ENCODE results near the gene TRIM5. TPM values are rescaled to one million over a fixed set of nuclear protein-coding genes. Genes with fewer than 3 reads are reported as not detected.
"Not testable (repeated sequence)": the region's sequence is repeated elsewhere in the genome, so short reads cannot be mapped to it uniquely, and the experiment has no call there.

The TRIM5 gene, protein sequence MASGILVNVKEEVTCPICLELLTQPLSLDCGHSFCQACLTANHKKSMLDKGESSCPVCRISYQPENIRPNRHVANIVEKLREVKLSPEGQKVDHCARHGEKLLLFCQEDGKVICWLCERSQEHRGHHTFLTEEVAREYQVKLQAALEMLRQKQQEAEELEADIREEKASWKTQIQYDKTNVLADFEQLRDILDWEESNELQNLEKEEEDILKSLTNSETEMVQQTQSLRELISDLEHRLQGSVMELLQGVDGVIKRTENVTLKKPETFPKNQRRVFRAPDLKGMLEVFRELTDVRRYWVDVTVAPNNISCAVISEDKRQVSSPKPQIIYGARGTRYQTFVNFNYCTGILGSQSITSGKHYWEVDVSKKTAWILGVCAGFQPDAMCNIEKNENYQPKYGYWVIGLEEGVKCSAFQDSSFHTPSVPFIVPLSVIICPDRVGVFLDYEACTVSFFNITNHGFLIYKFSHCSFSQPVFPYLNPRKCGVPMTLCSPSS
- 22.1 and 24.4 TPM in 2 replicates for total RNA-seq

DNA sequence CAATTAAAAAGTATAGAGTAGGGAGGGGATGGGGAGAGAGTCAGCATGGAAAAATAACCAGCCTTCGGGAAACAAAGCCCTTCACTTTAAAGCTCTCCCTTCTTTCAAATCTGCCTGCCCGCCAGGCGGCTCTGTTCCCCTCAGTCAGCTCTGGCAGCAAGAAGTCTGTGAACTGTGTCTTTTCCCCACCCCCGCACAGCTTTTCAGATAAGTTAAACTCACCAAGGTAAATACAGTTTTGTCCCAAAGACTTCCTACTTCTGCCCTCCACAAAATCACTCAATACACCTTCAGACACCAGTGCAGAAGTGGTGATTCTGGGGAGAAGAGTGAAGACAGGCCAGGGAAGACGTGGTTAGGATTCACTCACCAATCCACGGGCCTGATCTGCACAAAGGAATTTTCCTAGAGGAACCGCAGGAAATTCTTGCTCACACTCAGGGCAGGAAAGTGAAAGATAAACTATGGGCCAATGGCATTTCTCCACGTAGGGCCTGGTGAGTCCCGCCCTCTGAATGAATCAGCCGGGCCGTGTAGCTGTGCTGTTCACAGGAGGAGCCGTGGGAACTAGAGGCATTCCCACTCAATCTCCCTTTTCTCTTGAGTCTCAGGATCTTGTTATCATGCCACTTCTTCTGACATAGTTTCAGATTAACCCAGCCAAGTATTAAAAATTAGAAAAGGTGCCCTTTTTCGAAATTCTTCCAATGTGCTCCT lies at the start of gene TRIM5:
TSS of gene TRIM5 (minus strand) at position 429 of the 717 bp plus-strand sequence. CDS start 4,897 bp downstream, outside the sequence.
- intact Hi-C loops (cut with micrococcal nuclease) = loop anchor here (1.0 to 10.0 kb wide), 7 partner anchors 20 to 1060 kb away; partner anchors contain the start of genes CAVIN3, CNGA4, FHIP1B and OR52N2

DNA sequence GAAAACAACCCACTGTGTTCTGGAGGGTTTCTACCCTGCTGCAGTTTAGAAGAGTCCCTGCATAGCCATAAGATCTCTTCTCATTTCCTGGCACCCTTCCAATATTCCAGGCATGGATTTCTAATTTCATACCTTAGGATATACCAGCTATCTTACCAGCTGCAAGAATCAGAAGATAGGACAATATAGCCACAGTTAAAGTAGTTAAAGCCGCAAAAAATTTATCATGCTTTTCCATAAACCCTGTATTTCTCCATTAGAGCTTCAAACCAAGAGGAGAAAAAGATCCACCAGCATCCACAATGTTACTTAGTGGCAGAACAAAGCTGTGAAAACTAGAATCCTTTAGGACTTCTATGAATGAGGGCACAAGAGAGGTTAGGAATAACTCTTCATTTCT lies 42.8 kb upstream of the TRIM5 start:
- intact Hi-C loops (cut with micrococcal nuclease) = no loop called here

DNA sequence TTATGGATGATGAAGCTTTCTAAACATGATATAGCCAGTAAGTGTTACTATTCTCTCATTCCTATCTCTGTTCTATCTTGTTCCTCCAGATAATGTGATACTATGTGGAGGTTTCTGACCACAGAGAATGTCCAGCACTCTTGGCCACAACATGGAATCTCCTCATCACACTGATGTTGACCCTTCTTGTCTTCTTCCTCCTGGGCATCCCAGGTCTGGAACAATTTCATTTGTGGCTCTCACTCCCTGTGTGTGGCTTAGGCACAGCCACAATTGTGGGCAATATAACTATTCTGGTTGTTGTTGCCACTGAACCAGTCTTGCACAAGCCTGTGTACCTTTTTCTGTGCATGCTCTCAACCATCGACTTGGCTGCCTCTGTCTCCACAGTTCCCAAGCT lies 41.5 kb upstream of the TRIM5 start:
- intact Hi-C loops (cut with micrococcal nuclease) = no loop called here

DNA sequence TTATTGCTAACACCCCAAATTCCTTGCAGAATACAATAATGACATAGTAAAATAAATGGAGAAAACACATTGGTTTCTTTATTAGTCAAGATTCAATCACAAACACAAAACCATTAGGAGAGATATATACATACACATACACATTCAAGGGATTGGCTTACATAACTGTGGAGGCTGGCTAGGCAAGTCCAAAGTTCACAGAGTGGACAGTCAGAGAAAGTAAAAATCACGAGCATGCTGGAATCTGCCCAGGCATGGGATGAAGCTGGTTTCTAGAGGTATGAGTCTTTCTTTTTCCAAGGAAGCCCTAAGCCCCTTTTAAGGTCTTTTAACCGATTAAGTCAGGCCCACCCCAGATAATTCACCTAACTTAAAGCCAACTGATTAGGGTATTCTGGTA lies 37.7 kb upstream of the TRIM5 start:
- intact Hi-C loops (cut with micrococcal nuclease) = no loop called here

DNA sequence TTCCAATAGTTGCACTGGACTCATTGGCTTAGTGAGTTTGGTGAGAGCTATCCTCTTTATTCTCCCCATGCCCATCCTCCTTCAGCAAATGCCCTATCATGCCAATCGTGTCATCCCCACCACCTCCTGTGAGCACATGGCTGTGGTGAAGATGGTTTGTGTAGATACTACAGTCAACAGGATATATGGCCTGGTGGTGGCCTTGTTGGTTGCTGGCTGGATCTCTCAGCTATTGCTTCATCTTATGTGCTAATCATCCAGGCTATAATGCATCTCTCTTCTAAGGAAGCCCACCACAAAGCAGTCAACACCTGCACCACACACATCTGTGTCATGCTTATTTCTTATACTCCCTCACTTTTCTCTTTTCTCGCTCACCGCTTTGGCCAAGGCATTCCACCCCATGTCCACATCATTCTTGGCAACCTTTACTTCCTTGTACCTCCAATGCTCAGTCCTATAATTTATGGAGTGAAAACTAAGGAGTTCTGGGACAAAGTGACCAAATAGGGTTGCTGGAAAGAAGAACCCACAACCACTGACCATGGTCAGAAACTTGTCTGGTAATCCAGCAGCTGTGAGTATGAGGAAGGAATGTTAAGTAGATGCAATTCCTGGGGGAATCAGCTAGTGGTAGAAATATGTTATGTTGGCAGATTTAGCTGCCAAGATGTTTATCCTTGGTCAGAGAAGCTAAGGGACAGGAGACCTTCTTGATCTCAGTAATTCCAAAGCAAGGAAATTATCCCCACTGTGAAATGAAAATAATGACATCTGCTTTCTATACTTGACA lies 35.0 kb upstream of the TRIM5 start:
- intact Hi-C loops (cut with micrococcal nuclease) = no loop called here

DNA sequence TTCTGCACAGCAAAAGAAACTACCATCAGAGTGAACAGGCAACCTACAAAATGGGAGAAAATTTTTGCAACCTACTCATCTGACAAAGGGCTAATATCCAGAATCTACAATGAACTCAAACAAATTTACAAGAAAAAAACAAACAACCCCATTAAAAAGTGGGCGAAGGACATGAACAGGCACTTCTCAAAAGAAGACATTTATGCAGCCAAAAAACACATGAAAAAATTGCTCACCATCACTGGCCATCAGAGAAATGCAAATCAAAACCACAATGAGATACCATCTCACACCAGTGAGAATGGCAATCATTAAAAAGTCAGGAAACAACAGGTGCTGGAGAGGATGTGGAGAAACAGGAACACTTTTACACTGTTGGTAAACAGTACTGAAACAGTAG lies 31.6 kb upstream of the TRIM5 start:
- intact Hi-C loops (cut with micrococcal nuclease) = not testable (repeated sequence)

DNA sequence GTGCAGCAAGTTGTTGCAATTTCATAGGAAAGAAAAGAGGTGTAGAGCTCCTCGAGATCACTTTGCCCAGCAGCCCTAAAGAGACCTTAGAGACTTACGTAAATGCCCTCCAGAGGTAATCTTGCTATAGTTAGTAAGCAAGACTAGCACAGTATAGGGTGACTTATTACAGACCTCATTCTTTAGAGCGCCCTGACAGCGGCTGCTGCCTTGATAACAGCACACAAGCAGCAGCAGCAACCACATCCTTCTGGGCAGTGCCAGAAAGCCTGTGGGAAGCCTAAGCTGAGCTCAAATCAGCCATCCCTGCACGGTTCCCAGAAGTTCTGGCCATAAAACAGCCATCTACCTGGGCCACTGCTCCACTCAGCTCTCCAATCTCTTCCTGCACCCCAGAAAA lies 28.8 kb upstream of the TRIM5 start:
- intact Hi-C loops (cut with micrococcal nuclease) = no loop called here

DNA sequence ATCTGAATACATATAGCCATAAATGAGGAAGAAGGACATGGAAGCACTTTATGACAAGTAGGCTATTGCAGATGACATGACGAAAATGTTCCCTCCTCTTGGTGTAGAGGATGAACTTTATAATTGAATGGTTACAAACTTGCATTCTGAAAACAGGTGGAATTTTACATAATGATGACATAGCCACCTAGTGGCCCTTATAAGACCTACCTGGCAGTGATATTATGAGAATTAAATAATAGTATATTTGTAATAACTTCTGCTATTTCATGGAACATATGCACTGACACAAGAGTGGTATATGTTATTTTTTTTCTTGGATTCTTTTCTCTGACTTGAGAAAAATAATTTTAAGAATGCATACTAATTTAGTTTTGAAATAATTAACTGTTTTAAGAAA lies 27.6 kb upstream of the TRIM5 start:
- intact Hi-C loops (cut with micrococcal nuclease) = loop anchor here (1.0 kb wide), 2 partner anchors 28 to 112 kb away; no protein-coding TSS in a partner anchor

DNA sequence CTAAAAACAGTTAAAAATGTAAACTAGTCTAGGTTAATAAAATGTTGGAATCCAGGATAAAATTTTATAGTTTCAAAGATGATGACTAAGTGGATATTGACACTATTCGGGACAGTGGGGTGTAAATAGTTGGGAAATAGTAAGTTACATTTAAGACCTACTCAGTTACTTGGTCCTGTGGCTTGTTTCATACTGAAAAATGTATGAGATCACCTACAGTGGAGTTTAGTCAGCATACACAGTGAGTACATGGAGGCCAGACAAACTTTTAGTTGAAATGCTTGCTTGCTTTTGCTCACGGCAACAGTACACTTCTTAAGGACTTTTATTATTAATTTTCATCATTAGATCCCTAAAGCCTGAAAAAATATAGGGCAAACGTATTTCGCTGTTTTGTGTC lies 20.8 kb upstream of the TRIM5 start:
- intact Hi-C loops (cut with micrococcal nuclease) = loop anchor here (2.0 kb wide), 1 partner anchor 21 kb away; the partner anchor contains the start of gene TRIM5

DNA sequence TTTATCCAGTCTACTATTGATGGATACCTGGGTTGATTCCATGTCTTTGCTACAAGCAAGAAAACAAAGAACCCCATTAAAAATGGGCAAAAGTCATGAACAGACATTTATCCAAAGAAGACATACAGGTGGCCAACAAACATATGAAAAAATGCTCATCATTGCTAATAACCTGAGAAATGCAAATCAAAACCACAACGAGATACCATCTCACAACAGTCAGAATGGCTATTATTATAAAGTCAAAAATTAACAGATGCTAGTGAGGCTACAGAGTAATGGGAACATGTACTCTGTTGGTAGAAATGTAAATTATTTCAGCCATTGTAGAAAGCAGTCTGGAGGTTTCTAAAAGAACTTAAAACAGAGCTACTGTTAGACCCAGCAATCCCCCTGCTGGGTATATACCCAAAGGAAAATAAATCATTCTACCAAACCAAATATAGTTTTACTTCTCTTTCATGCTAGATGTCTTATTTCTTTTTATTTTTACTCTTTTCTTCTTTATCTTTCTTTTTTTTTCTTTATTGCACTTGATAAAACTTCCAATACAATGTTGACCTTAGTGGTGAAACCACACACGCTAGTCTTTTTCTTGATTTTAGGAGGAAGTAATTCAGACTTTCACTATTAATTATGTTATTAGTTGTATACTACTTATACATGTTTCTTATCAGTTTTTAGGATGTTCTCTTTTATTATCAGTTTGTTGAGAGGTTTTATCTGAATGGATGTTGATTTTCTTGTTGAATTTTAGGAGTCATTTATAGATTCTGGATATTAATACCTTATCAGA lies 19.1 kb upstream of the TRIM5 start:
- intact Hi-C loops (cut with micrococcal nuclease) = loop anchor here (2.0 kb wide), 1 partner anchor 19 kb away; the partner anchor contains the start of gene TRIM5

DNA sequence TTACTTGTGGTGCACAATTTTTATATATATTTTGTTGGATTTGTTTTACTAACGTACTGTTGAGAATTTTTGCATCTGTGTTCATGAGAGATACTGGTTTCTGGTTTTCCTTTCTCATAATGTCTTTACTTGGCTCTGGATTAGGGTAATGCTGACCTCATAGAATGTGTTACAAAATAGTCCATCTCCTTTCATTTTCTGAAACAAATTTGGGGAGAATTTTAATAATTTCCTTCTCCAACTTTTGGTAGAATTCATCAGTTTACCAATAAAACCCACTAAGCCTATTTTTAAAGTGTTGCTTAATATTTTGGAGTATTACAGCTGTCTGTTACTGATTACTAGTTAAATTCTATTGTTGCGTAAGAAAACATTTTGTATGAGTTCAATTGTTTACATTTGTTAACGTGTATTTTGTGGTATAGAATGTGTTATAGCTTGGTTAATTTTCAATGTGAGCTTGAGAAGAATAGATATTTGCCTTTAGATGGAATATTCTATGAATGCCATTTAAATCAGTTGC lies 16.2 kb upstream of the TRIM5 start:
- intact Hi-C loops (cut with micrococcal nuclease) = no loop called here

DNA sequence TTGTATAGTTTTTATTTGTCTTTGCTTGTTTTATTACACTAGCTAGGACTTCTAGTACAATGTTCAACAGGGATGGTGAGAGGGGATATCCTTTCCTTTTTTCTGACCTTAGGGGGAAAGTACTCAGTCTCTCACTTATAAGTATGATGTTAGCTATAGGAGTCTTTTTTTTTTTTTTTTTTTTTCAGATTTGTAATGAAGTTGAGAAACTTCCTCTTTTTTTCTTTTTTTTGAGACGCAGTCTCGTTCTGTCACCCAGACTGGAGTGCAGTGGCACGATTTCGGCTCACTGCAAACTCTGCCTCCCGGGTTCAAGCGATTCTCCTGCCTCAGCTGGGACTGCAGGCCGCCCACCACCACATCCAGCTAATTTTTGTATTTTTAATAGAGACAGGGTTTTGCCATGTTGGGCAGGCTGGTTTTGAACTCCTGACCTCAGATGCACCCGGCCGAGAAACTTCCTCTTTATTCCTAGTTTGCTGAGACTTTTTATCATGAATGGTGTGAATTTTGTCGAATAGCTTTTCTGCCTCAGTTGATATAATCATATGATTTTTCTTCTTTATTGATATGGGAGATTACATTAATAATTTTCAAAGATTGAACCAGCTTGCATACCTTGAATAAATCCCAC lies 15.7 kb upstream of the TRIM5 start:
- intact Hi-C loops (cut with micrococcal nuclease) = no loop called here

DNA sequence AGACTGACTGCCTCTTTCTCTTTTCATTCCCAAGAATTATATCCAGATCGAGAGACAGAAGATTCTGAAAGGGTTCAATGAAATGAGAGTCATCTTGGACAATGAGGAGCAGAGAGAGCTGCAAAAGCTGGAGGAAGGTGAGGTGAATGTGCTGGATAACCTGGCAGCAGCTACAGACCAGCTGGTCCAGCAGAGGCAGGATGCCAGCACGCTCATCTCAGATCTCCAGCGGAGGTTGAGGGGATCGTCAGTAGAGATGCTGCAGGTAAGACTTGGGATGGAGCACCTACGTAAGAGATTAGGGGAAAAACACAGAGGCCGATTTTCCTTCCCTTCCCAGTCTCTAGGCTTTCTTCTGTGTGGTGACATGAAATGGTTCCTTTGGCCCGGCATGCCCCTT lies 13.4 kb upstream of the TRIM5 start:
- intact Hi-C loops (cut with micrococcal nuclease) = no loop called here

DNA sequence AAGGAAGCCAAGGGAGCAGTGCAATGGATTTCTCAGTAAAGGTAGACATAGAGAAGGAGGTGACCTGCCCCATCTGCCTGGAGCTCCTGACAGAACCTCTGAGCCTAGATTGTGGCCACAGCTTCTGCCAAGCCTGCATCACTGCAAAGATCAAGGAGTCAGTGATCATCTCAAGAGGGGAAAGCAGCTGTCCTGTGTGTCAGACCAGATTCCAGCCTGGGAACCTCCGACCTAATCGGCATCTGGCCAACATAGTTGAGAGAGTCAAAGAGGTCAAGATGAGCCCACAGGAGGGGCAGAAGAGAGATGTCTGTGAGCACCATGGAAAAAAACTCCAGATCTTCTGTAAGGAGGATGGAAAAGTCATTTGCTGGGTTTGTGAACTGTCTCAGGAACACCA lies 11.3 kb upstream of the TRIM5 start:
- intact Hi-C loops (cut with micrococcal nuclease) = no loop called here

DNA sequence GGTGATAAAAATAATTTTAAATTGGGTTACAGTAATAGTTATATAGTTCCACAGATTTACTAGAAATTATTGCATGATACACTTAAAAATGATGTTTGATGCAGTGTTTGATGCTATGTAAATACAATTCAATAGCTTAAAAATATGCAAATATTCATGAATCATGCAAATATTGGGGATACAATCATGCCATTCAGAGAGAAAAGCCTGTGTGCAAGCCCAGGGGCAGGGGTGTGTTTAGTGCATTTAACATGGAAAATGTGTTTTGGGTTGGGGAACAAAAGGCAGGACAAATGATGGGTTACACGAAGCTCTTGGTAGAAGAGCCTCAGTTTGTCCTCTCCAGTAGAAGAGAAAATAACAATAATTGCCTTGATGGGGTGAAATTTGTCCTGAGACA lies 10.7 kb upstream of the TRIM5 start:
- intact Hi-C loops (cut with micrococcal nuclease) = no loop called here

DNA sequence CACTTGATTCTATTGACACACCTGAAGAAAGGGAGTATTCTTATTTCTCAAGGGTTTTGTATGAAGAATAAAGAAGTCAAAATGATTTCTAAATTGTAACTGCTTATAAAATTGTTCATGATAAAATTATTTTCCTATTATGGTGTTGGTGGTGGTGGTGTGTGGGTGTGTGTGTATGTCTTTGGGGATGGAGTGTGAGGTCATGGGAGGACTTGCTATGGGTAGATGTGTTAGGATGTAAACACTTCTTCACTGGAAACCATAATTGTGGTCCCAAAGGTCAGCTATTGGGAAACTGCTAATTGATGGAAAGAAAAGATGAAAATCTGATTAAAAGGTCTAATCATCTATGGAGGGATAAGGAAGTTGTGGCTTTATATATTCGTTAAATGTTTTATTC lies 9.8 kb upstream of the TRIM5 start:
- intact Hi-C loops (cut with micrococcal nuclease) = no loop called here

DNA sequence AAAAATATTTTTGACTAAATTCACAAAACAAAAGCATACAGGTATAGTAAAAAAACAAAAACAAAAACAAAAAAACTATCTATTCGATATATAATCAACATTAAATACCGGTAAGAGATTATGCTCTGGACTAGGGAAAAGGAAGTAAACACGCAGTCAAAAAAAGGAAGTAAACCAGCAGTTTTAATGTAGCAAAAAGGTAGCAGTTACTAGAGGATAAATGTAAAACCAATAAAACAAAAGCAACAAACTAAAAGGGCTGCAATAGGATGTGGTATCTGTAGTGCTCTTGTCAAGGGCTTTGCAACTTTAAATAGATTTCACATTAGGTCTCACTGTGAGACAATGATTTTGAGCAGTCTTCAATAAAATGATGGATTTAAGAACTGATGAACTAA lies 7.1 kb upstream of the TRIM5 start:
- intact Hi-C loops (cut with micrococcal nuclease) = no loop called here

DNA sequence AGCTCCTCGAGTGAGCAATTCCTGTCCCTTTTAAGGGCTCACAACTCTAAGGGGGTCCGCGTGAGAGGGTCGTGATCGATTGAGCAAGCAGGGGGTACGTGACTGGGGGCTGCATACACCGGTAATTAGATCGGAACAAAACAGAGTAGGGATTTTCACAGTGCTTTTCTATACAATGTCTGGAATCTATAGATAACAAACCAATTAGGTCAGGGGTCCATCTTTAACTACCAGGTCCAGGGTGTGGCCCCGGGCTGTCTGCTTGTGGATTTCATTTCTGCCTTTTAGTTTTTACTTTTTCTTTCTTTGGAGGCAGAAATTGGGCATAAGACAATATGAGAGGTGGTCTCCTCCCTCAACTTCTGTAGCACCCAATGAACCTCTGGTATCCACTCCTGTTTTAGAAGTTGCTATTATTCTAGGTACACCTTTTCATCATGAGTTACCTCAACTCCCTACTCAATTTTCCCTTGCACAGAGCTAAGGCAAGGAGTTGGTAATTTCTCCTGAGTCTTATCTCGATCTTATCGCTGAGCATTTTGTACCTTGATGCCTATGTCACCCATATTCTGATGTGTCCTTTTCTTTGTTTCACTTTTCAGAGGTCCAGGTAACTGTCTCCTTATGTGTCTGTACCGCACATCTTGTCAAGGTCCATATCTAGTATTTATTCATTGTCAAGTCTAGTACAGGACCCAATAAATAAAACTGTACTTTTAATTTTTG lies 6.5 kb upstream of the TRIM5 start:
- intact Hi-C loops (cut with micrococcal nuclease) = not testable (repeated sequence)

DNA sequence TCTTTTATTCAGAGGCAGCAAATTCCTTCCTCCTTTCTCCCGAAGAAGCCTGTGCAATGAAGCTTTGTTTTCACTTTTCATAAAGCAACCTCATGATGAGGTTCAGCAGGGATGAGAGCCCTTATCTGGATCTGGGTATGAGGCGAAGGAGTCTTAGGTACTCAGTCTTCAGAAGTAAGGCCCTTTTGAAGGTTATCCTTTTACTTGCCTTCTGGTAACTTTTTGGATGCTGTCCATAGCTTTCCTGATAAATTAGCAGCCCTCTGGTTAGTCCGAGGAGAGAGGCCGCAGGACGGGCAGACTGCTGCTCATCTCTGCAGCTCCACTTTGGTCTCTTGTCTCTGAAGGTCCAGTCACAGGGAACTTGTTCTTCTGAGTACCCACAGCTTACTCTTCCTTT lies 5.9 kb upstream of the TRIM5 start:
- intact Hi-C loops (cut with micrococcal nuclease) = no loop called here
